Inflammatory macrophage treated with lipopolysaccharide for 1 hour (primary cell): ENCODE results near the gene JMJD7.

Experiments
- DNase-seq, 2 donors: peaks; one replicate each; pipeline ENCODE4 v3.0.0-alpha.2; 2020 to 2022

JMJD7 gene

DNA sequence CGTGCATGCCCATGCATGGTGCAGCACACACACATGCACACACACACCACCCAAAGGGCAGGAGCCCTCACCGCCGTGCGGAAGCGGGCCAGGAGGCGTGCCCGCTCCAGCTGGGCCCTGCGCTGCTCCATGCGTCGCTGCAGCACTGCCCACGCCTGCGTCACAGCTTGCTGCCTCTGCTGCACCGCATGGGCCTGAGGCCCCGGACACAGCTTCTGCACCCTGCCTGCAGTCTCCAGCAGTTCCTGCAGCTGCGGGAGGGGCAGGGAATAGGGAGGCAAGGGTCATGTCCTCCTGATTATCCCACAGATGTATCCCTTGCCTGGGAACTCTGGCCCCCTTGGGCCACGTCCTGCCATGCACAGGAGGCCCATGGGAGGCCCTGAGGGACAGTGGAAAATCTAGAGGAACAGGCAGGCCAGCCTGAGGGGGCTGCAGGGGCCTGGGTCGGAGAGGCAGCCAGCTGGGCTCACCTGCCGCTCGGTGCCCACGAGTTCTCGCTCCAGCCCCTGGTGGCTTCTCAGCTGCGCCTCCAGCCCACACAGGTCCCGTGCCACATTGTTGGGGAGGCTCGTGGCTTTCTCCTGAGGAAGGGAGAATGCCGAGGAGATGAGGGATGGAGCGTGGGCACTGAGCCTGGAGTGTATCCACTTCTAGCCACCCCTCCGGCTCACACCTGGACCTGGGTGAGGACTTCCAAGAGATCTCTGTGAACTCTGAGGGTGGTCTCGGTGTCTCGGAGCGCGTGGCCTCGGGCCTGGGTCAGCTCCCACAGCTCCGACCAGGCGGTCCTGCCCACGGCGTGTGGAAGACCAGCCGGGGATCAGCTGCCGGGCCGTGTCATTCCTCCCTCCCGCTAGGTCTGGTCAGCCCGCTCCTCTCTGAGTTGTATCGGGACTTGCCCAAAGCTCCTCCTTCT, 42.1 kb downstream of the JMJD7 start:
- no peak for DNase-seq

- no peak for DNase-seq
These were observed 42.8 kb downstream of the JMJD7 start for GRCh38 chr15:41870689-41871081.

DNA sequence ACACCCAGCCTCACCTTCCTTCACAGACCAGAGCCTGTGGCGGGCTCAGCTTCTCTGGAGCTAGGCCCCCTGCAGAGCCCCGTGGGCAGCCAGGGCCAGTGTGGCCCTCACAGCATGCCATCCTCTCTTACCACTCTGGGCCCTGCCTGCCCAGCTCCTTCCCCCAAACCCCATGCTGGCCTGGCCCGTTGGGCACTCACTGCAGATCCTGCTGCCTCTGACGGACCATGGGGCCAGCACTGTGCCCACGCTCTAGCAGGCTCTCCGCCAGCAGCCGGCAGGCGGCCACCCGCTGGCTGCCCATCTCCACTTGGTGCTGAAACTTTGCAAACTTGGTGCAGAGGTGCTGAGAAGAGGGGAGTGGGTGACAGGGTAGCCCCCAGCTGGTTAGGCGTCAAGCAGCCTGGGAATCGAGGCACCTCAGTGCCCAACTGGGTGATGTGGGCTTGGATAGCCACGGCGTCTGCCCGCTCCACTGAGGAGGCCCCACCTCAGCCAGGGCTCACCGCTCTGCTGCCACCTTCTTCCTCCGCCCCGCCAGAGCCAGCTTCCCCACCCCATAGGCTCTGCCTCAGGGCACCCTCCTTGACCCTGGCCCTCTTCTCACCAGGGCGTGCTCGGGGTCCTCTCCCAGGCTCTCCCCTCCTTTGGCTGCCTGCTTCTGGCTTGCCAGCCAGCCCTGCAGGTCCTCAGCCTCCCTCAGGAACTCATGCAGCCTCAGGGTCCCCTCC, 43.4 kb downstream of the JMJD7 start:
- no peak for DNase-seq

DNA sequence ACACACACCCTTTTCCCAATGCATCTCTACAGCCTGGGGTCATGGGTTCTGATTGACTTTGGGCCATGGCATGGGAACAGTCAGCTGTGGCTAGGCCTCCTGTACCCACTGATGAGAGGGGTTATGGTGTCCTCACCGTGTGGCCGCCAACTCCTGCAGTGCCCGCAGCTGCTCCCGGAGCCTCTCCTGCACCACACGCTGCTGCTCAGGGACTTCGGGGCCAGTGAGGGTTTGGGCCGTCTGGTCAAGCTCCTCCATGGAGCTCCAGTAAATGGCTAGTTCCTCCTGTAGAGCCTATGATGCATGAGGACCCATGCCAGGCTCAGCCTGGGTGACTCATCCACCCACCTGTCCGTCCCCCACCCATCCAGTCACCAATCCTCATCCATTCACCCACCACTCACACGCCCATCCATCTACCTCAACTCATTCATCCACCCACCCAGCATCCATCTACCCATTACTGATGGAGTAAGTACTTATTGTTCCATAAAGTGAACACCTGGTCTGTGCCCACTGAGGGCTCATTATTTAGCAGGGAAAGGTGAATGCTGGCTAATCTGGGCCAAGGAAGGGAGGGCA, 44.4 kb downstream of the JMJD7 start:
- no peak for DNase-seq

DNA sequence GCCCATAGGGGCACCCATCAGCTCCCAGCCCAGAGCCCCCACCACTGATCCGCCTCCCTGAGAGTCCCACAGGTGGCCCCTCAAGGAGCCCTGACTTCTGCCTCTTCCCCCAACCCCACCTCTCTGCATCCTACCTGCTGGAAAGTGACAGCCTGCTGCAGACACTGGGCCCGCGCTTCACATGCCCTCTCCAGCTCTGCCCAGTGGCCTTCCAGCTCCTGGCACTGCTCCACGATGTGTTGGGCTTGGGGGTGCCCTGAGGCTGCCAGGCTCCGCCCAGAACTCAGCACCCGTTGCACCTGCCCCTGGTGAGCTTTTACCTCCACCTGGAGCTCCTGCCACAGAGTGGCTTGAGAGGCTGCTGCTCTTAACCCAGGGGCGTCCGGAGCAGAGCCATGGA, 45.8 kb downstream of the JMJD7 start:
- DNase-seq: no peak

GRCh38 chr15:41874736-41875135, 46.8 kb downstream of the JMJD7 start:
- no peak for DNase-seq

- no peak for DNase-seq
These were observed 48.1 kb downstream of the JMJD7 start for GRCh38 chr15:41876007-41876406.

DNA sequence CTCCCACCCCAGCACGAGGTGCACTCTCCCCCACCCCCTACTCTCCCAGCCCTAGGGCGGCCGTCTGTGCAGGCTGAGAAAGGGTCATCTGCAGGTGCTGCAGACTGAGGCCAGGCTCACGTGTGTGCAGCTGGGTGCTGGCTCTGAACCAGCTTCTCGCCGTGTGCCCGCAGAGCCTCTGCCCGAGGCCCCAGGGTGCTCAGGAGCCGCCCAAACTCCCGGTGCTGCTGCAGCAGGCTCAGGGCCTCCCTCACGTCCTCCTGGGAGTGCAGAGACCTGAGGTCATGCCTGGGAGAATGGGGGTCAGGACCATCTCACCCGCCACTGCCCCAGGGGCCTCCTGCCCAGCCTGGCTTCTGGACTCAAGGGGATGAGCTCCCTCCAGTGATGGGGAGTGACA, 48.8 kb downstream of the JMJD7 start:
- DNase-seq: no peak

- DNase-seq: no peak
These were observed 49.9 kb downstream of the JMJD7 start for GRCh38 chr15:41877631-41878354.

GRCh38 chr15:41878355-41878699, 50.4 kb downstream of the JMJD7 start:
- no peak for DNase-seq

DNA sequence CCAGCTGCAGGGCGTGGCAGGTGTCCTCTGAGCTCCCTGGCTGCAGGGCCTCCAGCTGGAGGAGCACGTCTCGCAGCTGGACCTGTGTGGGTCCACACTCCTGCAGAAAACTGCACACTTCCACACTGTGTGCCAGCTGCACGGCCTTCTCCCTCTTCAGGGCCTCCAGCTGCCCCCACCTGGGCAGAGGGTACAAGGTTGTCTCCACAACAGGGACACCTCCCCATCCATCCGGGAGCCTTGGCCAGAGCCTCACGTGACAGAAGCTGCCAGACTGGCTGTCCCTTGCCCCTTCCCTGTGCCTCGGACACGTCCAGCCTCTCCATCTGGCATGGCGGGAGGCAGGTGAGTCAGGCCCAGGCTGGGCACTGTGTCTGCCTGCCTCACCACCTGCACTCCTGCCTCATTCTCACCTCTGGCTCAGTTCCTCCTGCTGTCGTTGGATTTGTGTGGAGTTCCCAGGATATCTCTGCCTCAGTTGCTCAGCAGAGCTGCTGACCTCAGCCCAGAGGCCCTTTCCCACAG, 51.5 kb downstream of the JMJD7 start:
- no peak for DNase-seq

DNA sequence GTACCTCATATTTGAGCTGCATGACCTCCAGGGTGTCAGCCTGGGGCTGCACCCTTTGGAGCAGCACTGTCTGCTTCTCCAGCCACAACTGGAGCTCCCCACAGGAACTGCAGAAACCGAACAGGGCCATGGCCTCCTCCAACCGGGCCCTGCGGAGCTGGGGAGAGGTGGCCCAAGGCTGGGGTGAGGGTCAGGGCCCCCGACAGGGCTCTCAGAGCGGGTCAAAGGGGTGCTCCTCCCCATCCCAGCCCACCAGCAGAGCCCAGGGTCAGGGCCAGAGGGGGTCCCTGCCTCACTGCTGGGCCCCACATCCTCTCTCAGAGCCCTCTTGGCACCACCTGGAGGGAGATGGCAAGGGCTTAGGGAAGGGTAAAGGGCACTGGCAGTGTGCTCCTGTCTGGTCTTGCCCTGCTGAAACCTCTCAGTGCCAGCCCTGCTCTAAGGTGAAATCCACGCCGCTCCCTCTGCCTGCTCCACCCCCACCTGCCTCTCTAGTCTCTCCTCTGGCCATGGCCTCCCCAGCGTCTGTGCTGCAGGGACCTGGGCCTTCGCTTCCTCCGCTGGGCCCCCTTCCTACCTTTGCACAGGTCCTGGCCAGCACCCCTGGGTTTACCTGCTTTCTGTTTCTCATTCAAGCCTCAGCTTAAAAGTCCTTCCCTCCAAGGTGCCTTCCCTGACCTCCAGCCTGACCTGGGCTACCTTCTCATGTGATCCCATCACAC, 52.4 kb downstream of the JMJD7 start:
- DNase-seq: no peak

DNA sequence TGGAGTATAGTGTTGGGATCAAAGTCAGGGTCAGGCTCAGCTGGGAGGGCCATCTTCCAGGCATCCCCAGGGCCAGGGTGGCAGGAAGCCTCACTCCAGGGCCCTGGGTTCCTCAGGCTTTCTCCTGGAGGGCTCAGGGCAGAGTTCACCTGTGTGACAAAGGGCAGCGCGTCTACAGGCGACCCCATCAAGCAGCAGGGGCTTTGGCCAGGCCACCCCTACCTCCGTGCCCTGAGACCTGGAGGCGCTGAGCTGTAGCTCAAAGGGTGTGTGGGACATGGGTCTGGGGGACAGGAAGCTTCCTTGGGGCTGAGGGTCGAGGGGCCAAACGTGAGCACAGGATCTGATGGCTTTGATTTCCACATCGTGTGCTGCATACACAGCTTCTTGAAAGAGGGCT, 53.2 kb downstream of the JMJD7 start:
- DNase-seq: no peak

DNA sequence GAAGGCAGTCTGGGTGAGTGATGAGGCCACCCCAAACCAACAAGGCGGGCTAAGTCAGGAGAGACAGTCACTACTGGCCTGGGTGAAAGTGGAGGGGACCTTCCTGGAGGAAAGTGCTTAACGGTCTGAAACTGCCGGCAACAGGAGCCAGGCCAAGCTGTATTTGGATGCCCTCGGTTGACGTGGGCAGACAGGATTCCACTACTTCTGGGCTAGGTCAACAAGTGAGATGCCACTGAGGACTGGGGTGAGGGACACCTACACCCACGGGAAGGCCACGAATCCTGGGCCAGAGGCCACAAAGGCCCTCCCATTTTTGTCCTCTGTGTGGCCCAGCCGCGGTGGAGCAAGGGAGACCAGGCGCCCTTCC, 53.6 kb downstream of the JMJD7 start:
- DNase-seq: no peak

DNA sequence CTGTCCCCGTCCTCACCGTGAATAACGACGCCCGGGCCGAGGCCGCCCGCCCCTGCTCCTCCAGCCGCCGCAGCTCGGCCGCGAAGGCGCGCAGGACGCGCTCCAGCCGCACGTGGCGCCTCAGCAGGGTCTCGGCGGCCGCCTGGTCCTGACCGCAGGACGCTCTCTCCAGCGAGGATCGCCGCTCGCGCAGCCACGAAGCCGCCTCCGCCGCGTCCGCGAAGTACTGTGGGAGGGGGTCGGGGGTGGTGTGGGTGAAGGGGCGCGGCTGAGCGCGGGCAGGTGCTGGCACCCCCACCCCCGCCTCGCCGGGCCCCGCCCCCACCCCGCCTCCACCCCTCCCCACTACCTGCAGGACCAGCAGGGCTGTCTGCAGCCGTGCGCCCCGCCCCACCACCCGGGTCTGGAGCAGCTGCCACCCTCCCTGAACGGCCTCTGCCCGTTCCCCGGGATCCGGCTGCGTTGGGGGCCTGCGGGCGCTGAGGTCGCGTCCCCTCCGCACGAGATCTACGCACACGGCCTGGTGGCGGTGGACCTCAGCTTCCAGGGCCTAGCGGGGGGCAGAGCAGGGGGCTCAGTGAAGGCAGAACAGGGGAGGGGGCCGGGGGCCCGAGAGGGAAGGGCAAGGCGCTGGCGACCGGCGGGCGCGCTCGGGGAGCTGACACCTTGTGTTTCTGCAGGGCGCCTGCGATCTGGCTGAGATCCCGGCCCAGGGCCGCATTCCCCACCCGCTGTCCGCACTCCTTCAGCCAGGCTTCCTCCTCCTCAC, 54.2 kb downstream of the JMJD7 start:
- no peak for DNase-seq

GRCh38 chr15:41882689-41883483, 55.0 kb downstream of the JMJD7 start:
- DNase-seq: peak in 1 of 2 donors; percentile 5

DNA sequence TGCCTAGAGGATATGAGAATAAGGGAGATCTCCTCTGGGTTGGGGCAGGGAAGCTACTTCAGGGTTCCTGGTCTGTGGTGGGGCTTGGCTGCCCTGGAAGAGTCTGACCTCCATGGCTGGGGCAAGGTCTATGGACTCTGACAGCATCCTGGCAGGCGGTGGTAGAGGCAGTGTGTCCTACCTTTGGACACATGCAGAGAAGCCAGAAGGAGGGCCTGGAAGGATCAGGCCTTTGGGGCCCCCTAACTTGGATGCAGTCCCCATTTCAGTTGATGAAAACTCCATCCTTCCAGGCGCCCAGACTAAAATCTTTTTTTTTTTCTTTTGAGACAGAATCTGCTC, 55.6 kb downstream of the JMJD7 start:
- no peak for DNase-seq

DNA sequence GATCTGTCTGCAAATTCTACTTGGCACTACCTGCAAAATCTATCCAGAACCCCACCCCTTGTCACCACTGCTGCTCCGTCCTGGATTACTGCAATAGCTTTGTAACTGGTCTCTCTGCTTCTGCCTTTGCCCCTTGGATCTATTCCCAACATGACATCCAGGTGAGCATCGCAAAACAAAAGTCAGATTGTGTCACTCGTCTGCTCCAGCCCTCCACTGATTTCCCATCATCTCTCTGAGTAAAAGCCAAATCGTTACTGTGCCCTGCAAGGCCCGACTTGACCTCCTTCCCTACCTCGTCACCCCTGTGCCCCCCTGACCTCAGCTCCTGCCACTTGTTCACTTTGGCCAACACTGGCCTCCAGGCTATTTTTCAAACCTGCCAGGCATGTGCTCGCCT, 56.6 kb downstream of the JMJD7 start:
- no peak for DNase-seq

GRCh38 chr15:41885321-41885720, 57.4 kb downstream of the JMJD7 start:
- DNase-seq: no peak

DNA sequence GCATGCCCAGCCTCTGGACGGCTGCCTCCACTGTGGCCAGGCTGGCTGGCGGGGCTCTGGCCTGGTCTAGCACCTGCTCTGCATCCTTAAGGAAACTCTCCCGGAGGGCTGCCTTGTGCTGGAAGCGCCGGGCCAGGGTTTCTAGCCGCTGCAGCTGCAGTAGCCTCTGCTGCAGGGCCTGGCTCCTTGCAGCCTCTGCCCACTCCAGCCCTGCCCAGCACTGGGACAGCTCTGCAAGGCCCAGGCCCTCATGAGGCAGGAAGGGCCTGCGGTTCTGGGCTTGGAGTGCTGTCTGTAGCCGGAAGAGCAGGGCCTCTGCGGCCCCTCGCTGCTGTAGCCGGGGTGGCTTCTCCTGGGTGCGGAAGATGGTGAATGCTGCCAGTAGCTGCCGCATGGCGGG, 57.9 kb downstream of the JMJD7 start:
- DNase-seq: no peak

GRCh38 chr15:41886741-41887140, 58.8 kb downstream of the JMJD7 start:
- no peak for DNase-seq
